Stimulated activated CD4-positive, alpha-beta T cell treated with anti-CD3 and anti-CD28 coated beads, Interleukin-1b, Interleukin-23, amount 100 ng/mL, for 24 hours (primary cell): ENCODE data around the gene MBOAT1.

Experiments used
- DNase-seq, 4 experiments: peaks; one replicate each; pipeline ENCODE4 v3.0.0-alpha.2; 2020; ENCODE audit warnings: low read depth in 4 of 4, low spot score in 1 of 4

MBOAT1 gene

DNA sequence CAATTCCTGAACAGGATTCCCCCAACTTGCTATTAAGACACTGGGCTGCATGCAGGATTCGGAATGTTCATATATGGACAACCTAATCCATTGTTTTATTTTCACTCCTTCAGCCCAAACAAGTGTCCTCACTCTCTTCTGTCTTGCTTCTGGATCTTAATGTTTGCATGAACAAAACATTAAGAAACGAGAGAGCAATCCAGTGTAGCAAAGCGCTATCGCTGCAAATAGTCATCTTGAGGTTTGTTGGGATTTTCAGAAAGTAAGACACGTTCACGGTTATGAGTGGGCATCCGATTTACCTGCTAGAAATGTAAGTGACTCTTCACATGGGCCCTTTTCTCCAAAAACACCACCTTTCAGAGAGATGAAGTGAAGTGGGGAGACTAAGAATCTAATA lies 156.4 kb downstream of the MBOAT1 start:
- DNase-seq, result no peak
